Smooth muscle cell of the umbilical artery (primary cell): ENCODE measurements around the gene BUD23. TPM values are rescaled to one million over a fixed set of nuclear protein-coding genes. Genes with fewer than 3 reads are reported as not detected.

ENCODE experiments used
- total RNA-seq: library from RNA; depleted of rRNA; stranded (reverse); fragments of >200 nt; gene quantifications from 2 replicates; pipeline ENCODE4 v1.2.3, GENCODE V29; 2014

The BUD23 gene
- 40.6 and 54.0 TPM in 2 replicates for total RNA-seq

GRCh38 chr7:73683056-73683787, at the start of gene BUD23, which contains the start of gene DNAJC30:
BUD23 (plus strand) TSS chr7:73683597; CDS start chr7:73683626, 29 bp downstream.
DNAJC30 (minus strand) TSS chr7:73683453; CDS start chr7:73683423, 30 bp downstream.

GRCh38 chr7:73667344-73668102, 15.9 kb upstream of the BUD23 start, which contains the start of gene VPS37D:
VPS37D (plus strand) TSS chr7:73667831; CDS start chr7:73667959, 128 bp downstream.

GRCh38 chr7:73718905-73719805, 35.8 kb downstream of the BUD23 start, which contains the start of gene STX1A:
STX1A (minus strand) TSS chr7:73719669; CDS start chr7:73719631, 38 bp downstream.

GRCh38 chr7:73738612-73739386, 55.4 kb downstream of the BUD23 start, which contains the start of gene ABHD11:
ABHD11 (minus strand) TSS chr7:73738802; CDS start chr7:73738770, 32 bp downstream.

Other genes starting within 250 kb of the BUD23 start
- gene FZD9, start 249.8 kb upstream of the BUD23 start, total RNA-seq, result 0.89 and 0.92 TPM in 2 replicates
- 48.7 and 66.7 TPM in 2 replicates for gene BAZ1B, start 161.3 kb upstream of the BUD23 start, total RNA-seq
- gene BCL7B, start 125.9 kb upstream of the BUD23 start, total RNA-seq, result 14.8 and 18.6 TPM in 2 replicates
- 114 and 120 TPM in 2 replicates for gene TBL2, start 105.0 kb upstream of the BUD23 start, total RNA-seq
- gene MLXIPL, start 59.1 kb upstream of the BUD23 start, total RNA-seq, result not detected in 2 replicates
- 3.0 and 5.9 TPM in 2 replicates for gene VPS37D, start 15.8 kb upstream of the BUD23 start, total RNA-seq
- gene DNAJC30, start 144 bp upstream of the BUD23 start, total RNA-seq, result 2.3 and 2.4 TPM in 2 replicates
- 13.1 and 49.6 TPM in 2 replicates for gene STX1A, start 36.1 kb downstream of the BUD23 start, total RNA-seq
- 4.5 and 6.6 TPM in 2 replicates for gene ABHD11, start 55.2 kb downstream of the BUD23 start, total RNA-seq
- not detected in 2 replicates for gene CLDN3, start 86.7 kb downstream of the BUD23 start, total RNA-seq
- gene CLDN4, start 147.4 kb downstream of the BUD23 start, total RNA-seq, result 0.89 and 7.7 TPM in 2 replicates
- gene METTL27, start 158.9 kb downstream of the BUD23 start, total RNA-seq, result 5.0 and 9.6 TPM in 2 replicates
- gene TMEM270, start 177.6 kb downstream of the BUD23 start, total RNA-seq, result not detected in 2 replicates